CD4-positive, alpha-beta T cell treated with Interferon gamma for 1 hour (primary cell): Measurements from ENCODE around the gene PRRT1.

Experiments
- DNase-seq: peaks from one replicate; pipeline ENCODE4 v3.0.0-alpha.2; 2020

Gene PRRT1

DNA sequence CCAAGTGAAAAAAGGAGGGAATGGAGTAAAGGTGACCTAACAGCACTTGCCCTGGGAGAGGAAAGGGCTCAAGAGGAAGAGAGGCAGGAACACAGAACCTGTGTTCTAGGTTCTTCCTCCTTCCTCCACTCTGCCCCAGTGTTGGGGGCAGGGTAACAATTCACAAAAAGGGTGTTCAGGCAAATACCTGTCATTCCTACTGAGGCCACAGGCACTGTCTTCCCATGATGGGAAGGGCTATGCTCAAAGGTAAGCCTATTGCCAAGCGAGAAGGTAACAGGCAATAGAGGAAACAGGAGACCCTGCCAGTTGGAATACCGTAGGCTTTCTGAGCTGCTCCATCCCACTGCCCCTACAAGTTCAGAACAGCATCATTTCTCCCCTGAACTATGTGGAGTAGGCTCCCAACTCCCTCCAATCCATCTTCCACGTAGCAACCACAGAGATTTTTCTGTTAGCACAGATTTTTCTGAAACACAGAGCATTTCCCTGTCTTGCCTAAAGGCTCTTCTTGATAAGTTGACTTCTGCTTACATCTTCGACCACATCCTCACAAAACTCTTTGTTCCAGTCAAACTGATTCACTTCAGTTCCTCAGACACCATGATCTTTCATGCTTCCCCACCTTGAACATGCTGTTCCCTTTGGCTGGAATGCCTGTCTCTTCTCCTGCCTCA lies 21.4 kb upstream of the PRRT1 start:
- no peak for DNase-seq

DNA sequence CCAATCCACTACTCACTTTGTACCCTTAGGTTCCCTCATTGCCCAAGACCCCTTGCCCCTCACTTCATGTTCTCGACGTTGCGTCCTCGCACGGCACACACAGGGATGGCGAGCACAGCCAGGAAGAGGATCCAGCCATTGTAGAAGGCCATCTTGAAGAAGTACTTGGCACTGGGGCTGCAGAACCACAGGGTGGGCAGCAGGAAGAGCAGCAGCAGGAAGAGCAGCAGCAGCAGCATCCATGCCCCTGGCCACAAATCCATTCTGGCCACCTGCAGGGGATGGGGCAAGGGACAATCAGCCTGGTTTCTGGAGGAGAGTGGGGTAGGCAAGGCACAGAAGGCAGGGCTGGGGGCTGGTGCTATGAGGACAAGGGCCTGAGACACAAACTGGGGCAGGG lies 19.5 kb upstream of the PRRT1 start:
- DNase-seq, result no peak

DNA sequence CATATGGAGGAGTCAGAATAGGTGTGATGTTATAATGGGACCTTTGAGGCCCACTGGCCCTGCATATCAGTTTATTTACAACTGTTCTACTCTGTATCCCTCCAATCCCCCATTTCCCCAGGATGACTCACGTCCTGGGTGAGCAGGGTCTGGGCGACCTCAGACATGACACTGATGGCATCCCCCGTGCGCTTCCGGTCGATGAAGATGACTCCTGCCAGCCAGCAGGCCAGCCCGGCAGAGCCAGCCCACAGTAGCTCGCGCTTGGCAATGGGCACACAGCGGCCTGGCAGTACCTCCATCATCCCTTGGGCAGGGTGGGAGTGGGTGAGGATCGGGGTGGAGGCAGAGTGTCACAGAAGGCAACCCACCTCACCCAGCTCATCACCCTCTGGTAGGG lies 18.6 kb upstream of the PRRT1 start:
- DNase-seq, result no peak

DNA sequence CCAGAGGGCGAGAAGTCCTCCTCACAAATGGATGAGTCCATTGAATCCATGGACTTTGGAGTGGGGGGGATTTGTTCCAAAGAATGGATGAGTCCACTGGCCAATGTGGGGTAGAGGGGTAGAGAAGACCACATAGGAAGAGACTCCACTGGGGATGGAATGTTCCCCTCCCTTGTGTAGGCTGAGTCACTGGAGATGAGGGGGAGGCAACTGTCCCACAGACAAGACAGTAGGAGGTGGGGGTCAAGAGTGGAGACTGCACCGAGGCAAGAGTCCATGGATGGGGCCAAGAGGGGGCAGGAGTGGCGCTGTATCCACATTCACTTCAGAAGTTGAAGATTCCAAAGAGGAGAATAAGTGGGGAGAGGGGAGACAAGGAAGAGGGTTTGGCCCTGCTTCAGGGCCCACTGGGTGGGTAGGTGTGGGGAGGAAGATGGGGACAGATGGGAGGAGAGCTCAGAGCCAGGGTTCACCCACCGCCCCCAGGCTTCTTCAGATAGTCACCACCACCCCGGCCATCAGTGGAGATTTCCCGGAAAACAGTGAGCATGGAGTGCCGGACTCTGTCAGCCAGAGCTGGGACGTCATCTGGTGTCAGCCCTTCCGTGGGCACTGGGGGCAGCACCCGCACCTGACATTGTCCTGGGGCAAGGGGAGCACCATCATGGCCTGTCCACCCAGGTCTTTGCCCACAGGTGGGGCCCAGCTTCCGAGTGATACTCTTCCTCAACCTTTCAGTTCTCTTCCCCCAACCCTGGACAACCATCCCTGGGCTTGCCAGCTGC lies 17.3 kb upstream of the PRRT1 start:
- no peak for DNase-seq

DNA sequence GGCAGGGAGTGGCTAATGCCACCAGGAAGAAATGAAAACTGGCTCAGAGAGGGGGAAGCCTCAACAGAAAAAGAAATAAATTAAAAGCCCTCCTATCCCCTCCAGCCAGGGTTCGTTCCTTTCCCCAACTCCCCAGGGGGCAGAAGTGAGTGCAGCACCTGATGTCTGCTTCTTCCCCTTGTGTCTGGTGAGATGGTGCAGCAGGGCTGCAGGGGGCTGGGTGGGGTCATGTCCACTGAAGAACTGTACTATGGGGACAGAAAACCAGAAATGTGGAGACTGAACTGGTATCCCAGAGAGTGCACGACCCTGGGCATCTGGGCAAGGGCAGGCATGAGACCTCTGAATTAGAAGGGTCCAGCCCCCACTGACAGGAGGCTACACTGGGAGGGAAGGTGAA lies 16.6 kb upstream of the PRRT1 start:
- no peak for DNase-seq

DNA sequence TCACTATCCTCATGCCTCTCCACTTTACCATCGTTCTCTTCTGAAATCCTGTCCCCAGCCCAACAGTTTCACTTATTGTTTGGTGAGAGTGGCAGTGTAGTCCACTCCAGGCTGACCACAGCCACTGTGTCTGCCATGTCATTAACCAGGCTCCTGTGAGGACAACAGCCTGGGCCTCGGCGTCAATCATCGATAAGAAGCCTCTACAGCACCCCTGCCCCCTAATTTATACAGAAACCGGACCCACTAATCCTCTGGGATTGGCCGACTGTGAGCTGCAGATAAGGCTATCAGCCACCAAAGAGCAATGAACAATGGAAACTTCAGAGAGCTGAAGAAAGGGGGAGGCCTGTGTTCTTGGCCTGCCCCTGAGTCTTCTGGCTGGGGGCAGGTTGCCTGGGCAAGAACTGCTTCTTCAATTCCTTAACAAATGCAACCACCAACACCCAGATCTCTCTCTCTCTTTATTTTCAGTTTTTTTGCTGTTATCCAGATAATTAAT lies 16.1 kb upstream of the PRRT1 start:
- no peak for DNase-seq

DNA sequence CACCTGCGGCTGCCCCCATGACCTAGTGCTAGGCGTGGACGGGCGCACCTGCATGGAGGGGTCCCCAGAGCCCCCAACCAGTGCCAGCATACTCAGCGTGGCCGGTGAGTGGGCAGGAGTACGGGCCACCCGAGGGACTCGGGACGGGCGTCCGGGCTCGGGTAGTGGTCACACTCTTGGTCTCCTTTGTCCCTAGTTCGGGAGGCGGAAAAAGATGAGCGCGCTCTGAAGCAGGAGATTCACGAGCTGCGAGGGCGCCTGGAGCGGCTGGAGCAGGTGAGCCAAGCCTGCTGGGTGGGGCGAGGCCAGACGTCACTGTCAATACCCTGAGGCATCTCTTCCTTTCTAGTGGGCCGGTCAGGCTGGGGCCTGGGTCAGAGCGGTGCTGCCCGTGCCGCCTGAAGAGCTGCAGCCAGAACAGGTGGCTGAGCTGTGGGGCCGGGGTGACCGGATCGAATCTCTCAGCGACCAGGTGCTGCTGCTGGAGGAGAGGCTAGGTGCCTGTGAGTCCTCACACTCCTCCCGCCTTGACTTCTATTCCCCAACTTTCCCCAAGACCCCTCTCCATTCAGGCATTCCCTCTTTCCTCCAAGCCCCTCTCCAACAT lies 15.5 kb upstream of the PRRT1 start:
- DNase-seq, result no peak

DNA sequence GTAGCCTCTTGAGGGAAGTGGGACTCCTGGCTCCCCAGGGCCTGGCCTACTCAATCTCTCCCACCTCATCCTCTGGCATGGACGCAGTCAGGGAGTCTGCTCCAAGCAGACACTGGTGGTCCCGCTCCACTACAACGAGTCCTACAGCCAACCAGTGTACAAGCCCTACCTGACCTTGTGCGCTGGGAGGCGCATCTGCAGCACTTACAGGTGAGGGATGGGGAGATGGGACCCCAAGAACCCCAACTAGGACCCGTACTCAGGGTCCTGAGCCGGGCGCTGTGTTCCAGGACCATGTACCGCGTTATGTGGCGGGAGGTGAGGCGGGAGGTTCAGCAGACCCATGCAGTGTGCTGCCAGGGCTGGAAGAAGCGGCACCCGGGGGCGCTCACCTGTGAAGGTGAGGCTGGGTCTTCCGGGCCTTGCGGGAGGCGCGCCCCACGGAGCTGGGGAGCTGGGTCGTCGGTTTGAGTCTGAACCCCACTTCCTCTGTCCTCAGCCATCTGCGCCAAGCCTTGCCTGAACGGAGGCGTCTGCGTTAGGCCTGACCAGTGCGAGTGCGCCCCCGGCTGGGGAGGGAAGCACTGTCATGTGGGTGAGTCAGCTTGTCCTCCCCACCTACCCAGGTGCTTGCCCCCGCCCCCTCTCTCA lies 14.8 kb upstream of the PRRT1 start:
- no peak for DNase-seq

DNA sequence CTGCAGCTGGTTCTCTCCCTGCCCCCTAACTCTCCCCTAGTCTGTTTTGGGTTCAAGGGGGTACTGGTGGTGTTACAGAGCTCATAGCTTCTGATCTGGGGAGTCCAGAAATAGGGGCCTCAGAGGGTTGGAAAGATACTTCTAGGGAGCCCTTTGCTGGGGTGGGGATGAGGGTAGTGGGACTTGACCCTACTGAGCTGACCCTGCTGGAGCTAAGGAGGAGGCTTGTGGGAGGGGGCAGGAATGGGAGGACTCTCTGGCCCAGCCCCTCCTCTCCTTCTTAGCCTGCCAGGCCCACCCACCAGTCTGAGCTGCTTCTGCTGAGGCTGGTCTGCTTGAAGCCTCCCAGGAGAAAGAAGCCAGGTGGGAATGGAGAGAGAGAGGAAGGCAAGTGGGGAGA lies 12.6 kb upstream of the PRRT1 start, which contains the start of gene EGFL8:
TSS of gene EGFL8 (plus strand) at position 301 of the 400 bp plus-strand sequence. CDS start 1,571 bp downstream, outside the sequence.
- no peak for DNase-seq

DNA sequence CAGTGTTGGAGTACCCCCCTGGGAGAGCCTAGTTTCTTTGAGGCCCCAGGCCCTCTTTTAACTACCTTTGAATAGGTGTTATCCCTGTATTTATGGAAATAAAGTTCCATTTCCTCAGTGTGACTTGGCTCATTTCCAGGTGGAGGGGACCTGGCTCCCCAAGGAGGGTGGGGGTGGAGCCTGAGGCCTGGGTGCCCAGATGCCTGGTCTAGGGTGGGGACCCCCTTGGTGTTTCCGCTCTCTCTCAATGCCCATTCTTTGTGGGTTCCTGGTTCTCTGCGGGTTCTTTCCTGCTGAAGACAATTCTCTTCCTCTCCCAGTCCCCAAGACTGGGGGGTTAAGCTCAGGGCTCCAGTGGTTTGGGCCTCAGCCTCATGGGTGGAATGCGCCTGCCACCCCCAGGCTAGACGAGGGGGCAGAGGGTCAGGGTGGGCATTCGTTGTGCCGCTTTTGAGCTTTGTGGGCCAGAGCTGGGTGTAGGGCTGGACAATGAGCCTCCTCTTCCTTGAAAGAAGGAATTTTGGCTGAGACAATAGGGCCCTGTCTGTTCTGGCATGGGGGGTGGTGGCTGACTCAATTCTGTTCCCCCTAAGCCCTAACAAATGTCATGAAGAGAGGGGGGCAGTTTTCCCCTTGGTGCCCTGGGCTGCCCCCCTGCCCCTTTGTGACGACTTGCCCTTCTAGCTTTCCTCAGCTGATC lies 12.0 kb upstream of the PRRT1 start:
- DNase-seq, result no peak

DNA sequence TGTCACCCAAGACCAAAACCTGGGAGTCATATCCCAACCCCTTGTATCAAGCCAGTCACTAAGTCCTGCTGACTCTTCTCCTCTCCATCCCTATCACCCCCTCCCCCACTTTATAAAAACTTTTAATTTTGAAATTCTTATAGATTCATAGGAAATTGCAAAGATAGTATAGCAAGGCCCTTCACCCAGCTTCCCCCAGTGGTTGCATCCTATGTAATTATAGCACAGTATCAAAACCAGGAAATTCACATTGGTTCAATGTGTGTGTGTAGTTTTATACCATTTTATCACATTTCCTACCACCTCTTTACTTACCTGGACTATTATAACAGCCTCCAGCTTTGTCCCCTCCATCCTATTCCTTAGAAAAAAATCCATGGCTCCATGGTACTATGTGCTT lies 6.3 kb upstream of the PRRT1 start:
- DNase-seq, result no peak

DNA sequence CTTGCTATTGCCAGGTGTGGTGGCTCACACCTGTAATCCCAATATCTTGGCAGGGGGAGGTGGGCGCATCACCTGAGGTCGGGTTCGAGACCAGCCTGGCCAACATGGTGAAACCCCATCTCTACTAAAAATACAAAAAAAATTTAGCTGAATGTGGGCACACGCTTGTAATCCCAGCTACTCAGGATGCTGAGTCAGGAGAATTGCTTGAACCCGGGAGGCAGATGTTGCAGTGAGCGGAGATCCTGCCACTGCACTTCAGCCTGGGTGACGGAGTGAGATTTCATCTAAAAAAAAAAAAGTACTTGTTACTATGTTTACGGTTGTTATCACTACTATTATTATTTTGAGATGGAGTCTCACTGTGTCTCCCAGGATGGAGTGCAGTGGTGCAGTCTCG lies 5.2 kb upstream of the PRRT1 start:
- DNase-seq, result no peak

DNA sequence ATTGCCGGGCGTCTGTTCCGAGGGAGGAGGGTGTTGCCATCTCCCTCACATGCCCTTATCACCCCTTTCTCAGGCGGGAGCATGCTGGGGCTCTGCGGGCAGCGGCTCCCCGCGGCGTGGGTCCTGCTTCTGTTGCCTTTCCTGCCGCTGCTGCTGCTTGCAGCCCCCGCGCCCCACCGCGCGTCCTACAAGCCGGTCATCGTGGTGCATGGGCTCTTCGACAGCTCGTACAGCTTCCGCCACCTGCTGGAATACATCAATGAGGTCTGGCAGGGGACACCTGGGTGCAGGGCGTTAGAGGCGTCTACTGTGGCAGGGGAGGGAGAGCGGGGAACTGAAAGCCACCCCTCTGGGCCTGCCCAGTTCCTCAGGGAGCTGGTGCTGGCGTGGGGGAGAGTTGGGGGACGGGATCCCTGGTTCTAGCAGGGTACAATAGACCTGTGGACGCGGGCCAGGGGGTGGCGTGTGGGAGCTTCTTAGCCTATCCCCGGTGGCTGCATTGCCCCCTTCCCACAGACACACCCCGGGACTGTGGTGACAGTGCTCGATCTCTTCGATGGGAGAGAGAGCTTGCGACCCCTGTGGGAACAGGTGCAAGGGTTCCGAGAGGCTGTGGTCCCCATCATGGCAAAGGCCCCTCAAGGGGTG lies 2.9 kb upstream of the PRRT1 start:
- DNase-seq, result peak; percentile 70

DNA sequence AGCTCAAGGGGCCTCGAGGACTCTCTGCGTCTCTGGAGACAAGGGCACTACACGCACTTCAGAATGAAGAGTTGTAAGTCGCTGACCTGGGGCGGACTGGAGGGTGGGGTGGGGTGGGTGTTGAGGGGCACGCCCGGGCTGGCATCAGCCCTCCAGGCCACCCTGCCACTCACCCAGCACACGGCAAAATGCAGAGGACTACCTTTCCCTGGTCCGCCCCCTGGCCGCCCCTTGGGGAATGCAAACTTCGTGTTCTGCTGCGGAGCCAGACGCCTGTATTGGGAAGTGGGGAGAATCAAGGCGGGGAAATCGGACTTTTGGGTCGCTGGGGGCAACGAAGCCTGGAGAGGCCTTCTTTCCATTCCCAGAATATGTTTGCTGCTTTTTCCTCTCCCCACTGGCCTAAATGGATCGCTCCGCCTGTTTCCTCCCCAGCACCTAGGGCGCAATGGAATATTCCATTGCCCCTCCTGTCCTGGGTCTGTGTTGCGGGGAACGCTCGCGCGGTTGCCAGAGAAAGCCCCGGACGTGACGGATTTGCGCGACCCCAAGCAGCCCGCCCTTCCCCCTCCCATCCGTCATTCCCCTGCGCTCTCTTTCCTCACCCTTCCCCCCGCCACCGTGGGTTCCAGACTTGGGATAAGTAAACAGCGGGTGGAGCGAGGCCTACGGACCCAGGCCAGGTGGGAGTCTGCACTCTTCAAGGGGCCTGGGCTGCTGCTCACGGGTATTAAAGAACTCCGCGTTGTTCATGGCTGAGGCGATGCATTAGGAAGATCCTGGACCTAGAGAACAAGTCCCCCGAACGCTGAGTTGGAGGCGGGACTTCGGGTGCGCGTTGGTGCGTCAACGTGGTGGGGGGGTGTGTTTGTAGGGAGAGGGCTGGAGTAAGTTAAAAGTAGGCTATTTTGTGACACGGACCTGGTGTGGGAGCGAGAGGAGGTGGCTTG lies 2.1 kb upstream of the PRRT1 start, which contains the start of gene PPT2:
TSS of gene PPT2 (plus strand) at position 578 of the 950 bp plus-strand sequence. CDS start 454 bp downstream, outside the sequence.
- peak; percentile 78 for DNase-seq

DNA sequence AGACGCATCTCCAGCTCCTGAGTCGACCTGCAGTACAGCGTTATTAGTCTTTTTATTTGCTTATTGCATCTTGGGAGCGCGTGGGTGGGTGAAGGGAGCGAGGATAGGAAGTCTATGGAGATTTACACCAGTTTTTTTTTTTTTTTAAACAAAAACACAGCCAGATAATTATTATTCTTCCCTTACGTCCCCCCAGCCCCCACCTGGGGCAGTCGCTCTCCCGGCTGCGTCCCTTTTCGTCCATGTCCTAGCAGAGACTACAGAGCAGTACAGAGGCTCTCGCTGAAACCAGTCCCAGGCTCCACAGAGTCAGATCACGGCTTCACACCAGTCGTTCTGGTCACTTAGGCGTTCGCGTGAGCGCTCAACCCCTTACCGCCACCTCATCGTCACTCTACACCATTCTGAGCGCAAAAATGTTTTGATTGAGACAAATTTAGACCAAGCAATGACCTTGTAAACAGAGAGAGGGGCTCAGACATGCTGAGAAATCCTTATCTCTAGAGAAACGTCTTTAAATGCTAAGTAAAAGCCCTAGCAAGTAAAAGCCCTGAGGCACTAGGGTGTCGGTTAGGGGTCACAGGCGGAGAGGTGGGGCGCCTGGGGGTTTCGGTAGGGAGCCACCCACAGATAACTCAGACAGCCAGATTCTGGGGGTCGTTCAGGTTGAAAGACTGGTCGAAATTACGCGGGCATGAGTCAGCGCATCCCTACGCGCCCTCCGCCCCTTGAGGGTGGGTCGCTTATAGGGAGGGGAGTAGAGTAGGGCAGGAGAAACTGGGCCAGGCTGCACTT lies 1.2 kb upstream of the PRRT1 start:
- DNase-seq, result no peak

DNA sequence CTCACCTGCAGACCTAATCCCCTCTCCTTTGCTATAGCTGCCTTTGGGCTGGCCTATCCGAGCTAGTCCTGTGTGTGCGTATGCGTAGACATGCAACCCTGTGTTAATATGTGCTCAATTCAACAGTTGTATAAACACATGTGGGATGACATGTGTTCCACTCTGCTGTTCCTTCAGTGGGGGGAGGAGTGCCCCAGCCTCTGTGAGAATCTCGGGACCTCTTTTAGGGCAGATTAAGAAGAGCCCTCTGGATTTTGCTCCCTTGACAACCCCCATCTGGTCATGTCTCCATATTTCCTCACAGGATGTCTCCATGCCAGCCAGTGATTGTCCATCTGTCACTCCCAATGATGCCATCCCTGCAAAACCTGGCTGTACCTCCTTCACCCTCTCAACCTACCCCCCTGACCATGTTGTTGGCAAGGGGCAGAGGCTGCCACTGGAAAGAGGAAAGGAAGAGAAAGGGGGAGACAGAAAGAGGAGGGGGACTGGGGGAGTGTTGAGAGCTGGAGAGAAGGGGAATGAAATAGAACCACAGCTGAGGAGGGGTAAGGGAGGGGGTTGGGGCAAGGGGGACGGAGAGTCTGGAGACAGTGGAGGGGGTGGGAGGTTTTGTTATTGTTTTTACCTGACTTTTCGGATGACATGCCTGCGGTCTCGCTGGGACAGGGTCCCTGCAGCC lies 417 bp downstream of the PRRT1 start:
- no peak for DNase-seq

DNA sequence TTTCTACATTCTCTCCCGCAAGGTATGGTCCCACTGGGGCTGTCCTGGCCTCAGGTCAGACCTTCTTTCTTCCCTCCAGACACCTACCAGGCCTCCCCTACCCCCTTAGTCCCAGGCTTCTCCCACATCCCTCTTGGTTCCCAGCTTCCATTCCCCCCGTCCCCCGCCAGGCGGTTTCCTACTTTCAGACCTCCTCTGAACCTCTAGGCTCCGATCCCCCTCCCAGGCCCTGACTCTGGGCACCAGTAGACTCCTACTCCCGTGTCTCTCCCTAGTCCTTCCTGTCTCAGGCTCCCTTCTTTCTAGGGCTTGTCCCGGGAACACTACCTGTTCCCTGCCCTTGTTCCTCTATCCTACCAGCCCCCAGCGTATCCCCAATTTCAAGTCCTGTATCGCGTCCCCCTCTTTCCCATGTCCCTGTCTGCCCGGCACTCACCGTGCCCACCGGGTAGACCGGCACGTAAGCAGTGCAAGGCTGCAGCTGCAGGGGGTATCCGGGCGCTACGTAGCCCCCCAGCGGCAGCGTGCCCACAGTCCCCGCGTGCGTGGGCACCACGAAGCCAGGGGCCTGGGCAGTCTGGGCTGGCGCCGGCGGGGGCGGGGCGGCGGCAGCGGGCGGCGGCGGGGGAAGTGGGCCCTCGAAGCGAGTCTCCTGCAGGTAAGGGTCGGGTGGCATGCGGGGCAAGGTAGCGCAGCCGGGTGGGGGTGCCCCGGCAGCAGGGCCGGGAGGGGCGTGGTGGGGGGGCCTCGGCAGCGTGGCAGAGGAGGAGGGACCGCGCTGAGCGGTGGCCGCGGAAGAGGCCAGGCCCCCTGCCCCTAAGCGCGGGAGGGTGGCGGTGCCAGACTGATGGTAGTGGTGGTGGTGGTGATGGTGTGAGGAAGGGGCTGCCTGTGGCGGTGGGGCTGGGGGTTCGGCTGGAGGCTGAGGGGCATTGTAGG lies 1.5 kb downstream of the PRRT1 start:
- DNase-seq, result no peak

DNA sequence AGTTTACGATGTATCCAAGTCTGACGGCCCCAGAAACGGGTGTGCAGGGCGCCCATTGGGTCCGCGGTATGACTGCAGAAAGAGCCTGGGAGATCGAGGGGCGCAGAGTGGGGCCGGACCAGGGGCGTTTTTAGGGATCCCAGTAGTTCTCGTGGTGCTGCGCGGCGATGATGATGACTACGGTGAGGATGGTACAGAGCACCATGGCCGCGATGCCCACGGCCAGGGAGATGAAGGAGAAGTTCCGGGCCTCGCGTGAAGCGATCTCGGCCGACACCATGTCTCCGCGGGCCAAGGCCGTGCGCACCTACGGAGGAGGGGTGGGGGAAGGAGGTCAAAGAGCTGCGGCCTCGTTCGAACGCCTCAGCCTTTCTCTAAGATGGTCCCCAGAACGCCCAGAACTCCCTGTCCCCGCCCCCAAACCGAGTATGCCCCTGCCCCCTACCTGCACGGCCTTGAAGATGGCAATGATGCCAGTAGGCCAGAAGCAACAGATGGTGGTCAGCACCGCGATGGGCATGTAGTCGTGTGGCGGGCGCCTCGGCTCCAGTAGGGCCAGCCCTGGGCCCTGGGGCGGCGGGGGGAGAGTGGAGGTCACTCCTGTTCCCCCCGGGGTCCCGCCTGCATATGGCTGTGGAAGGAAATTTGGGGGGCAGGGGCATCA lies 2.5 kb downstream of the PRRT1 start:
- DNase-seq, result no peak
